Measurements from ENCODE around the gene MRPL51.

Gene MRPL51

DNA sequence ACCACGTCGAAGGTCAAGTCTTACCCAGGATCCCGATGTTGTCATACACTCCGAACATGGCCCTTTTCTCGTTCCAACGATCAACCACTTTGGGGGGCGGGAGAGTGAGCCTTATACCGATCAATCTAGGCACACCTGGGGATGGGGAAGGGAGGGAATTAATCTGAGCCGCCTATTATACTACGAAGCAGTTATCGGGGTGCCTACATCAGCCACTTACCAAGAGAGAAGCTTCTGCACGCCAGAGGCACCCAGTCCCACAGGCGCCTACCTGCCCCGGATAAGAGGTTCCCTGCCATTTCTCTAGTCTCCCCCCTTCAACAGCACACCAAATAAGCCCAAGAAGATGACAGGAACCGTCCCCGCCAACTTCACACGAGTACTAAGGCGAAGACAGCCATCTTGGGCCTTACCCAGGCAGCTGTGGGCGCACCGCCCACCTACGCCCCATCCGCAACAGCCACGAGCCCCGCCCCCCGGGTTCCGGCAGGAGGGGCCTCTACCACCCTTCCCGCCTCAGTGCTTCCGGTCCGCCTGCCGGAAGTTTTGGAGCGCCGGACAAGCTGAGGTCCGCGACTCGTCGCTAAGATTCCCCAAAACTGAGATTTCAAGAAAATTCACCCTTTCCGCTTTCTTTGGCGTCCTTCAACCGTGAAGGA lies at the start of gene MRPL51:
Gene MRPL51 (minus strand): TSS at position 425 of the 659 bp plus-strand sequence. CDS start 126 bp downstream, at position 299.
- DNase-seq = peak; percentile 95

DNA sequence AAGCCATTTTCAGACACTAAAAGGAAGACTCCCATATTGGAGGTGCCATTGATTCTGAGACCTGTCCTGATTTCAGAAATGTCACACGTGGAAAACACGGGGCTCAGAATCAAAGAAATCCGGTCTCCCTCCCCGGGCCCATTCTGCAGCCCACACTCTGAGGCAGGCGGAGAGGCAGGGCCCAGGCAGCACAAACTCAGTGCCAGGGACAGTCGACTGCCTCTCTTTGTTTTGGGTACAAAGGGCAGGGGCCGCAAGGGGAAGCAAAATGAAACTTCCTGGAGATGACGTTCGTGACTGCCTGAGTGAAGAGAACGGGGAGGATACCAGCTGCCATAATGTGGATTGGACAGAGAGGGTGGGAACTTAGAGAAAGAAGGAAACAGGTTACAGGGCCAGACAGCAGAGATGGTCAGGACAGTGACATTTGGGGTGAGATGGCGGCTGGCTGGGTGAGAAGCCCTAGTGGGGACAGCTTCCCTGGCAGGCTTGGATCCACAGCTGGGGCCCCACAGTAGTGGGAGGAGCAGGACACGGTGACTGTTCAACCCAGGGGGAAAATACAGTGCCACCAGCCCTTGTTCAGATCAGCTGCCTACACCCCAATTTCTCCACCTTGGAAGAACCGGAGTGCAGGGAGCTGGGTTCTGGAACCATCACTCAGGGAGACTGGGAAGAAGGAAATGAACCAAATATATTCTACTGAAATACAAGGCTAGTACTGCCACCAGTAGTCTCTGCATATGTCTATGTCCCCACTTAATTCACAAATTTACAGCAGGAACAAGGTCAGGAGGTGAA lies 49.3 kb upstream of the MRPL51 start:
- DNase-seq = no peak

DNA sequence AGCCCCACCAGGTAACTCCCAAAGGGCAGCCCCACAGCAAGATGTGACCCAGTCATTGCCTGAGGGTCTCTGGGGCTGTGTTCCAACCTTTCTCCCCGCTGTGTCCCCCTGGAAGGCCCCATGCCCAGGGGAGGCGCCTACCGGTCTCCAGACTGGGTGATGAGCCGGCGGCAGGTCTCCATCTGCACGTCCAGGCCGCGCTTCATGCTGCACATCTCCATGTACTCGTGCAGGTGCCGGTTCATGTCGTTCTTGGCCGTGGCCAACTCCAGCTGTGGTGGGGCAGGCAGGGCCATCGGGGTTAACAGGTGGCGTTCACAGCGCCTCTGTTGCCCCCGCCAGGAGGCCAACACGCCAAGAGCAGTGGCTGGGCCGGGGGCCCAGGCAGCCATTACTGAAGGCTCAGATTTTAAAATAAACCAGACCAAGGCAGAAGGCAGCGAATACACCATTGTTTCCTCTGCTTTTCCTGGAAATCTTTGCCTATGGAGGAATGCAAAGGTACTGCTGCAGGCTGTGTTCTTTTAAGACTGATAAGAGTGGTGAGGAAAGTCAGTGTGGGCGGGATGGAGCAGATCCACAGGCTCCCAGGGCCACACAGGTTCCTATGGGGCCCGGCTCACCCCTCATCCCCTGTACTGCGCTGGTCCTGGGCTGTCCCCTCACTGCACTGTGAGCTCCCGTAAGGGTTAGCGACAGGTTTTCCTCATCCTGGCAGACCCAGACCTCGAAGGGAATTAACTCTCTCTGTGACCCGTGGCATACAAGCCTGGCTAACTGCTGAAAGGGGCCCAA lies 48.5 kb upstream of the MRPL51 start:
- DNase-seq = no peak

DNA sequence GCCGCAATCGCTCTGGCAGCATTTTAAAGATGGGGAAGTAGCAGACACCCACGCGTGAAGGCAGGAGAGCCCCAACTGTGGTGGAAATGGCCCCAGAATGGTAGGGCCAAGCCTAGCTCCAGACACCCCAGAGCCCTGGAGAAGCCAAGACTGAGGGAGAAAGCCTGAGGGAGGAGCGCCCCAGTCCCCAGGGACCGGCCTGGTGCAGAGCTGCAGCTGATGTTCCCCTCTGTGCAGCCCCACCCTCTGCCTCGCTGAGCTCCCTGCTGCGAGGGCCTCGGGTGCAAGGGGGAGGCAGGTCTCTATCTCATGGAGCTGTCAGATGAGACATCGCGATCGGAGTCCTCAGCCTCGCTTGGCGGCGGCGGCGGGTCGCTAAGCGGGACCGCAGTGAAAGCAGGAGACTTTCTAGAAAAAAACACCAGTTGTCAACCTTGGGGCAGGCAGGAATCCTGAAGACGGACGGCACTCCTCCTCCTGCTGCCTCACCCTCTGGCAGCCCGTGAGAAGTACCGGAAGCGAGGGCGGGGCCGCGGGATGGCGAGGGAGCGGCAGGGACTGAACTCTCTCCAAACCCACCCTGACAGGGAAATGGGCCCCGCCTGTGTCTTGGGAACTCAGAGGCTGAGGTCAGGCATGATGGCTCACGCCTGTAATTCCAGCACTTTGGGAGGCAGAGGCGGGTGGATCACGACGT lies 47.3 kb upstream of the MRPL51 start:
- DNase-seq = peak; percentile 20

DNA sequence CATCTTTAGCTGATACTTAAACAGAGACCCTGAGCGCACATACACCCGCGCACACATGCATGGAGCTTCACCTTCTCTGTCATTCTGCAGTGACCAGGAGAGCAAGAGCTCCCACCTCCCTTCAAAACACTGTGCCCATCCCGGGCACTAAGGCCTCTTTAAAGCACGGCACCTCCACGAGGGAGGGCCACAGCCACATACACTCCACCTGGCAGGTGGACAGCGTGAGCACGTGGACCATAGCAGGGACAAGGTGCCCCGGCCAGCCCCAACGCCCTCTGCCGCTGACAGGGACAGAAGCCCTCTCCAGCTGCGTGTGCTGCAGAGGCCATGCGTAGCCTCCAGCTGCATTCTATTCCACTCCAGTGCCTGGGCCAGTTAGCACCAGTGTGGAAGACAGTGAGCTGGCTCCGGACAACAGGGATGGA lies 46.7 kb upstream of the MRPL51 start:
- DNase-seq = no peak

DNA sequence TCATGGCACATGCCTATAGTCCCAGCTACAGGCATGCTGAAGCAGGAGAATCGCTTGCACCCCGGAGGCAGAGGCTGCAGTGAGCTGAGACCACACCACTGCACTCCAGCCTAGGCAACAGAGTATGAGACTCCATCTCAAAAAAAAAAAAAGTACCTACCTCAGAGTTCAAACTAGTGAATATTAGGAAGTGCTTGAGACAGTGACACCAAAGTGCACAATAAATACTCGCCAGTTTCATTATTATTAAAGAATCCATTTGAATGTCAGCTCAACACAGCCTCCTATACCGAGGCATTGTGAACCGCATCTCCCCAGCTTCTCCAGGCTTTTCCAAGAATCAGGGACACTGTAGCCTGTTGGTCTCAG lies 46.2 kb upstream of the MRPL51 start:
- DNase-seq = no peak

- DNase-seq = no peak
Measured at GRCh38 chr12:6538420-6539313, 45.6 kb upstream of the MRPL51 start.

DNA sequence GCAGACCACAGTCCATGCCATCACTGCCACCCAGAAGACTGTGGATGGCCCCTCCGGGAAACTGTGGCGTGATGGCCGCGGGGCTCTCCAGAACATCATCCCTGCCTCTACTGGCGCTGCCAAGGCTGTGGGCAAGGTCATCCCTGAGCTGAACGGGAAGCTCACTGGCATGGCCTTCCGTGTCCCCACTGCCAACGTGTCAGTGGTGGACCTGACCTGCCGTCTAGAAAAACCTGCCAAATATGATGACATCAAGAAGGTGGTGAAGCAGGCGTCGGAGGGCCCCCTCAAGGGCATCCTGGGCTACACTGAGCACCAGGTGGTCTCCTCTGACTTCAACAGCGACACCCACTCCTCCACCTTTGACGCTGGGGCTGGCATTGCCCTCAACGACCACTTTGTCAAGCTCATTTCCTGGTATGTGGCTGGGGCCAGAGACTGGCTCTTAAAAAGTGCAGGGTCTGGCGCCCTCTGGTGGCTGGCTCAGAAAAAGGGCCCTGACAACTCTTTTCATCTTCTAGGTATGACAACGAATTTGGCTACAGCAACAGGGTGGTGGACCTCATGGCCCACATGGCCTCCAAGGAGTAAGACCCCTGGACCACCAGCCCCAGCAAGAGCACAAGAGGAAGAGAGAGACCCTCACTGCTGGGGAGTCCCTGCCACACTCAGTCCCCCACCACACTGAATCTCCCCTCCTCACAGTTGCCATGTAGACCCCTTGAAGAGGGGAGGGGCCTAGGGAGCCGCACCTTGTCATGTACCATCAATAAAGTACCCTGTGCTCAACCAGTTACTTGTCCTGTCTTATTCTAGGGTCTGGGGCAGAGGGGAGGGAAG lies 44.7 kb upstream of the MRPL51 start:
- peak; percentile 80 for DNase-seq

DNA sequence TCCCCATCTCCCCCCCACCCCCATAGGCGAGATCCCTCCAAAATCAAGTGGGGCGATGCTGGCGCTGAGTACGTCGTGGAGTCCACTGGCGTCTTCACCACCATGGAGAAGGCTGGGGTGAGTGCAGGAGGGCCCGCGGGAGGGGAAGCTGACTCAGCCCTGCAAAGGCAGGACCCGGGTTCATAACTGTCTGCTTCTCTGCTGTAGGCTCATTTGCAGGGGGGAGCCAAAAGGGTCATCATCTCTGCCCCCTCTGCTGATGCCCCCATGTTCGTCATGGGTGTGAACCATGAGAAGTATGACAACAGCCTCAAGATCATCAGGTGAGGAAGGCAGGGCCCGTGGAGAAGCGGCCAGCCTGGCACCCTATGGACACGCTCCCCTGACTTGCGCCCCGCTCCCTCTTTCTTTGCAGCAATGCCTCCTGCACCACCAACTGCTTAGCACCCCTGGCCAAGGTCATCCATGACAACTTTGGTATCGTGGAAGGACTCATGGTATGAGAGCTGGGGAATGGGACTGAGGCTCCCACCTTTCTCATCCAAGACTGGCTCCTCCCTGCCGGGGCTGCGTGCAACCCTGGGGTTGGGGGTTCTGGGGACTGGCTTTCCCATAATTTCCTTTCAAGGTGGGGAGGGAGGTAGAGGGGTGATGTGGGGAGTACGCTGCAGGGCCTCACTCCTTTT lies 44.0 kb upstream of the MRPL51 start:
- no peak for DNase-seq

- no peak for DNase-seq
Measured at GRCh38 chr12:6535960-6536847, 43.1 kb upstream of the MRPL51 start.

GRCh38 chr12:6535697-6535946 lies 42.6 kb upstream of the MRPL51 start:
- DNase-seq = no peak

DNA sequence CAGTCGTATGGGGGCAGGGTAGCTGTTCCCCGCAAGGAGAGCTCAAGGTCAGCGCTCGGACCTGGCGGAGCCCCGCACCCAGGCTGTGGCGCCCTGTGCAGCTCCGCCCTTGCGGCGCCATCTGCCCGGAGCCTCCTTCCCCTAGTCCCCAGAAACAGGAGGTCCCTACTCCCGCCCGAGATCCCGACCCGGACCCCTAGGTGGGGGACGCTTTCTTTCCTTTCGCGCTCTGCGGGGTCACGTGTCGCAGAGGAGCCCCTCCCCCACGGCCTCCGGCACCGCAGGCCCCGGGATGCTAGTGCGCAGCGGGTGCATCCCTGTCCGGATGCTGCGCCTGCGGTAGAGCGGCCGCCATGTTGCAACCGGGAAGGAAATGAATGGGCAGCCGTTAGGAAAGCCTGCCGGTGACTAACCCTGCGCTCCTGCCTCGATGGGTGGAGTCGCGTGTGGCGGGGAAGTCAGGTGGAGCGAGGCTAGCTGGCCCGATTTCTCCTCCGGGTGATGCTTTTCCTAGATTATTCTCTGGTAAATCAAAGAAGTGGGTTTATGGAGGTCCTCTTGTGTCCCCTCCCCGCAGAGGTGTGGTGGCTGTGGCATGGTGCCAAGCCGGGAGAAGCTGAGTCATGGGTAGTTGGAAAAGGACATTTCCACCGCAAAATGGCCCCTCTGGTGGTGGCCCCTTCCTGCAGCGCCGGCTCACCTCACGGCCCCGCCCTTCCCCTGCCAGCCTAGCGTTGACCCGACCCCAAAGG lies 42.1 kb upstream of the MRPL51 start:
- DNase-seq = peak; percentile 76

GRCh38 chr12:6534695-6534944 lies 41.6 kb upstream of the MRPL51 start:
- DNase-seq = no peak

- DNase-seq = peak; percentile 88
Measured at GRCh38 chr12:6533923-6534694, 41.0 kb upstream of the MRPL51 start, which contains the start of gene GAPDH. Gene GAPDH, plus strand, starts transcription at chr12:6534517. Its CDS starts 316 bp downstream, at chr12:6534833.

GRCh38 chr12:6533653-6533922 lies 40.5 kb upstream of the MRPL51 start:
- no peak for DNase-seq

DNA sequence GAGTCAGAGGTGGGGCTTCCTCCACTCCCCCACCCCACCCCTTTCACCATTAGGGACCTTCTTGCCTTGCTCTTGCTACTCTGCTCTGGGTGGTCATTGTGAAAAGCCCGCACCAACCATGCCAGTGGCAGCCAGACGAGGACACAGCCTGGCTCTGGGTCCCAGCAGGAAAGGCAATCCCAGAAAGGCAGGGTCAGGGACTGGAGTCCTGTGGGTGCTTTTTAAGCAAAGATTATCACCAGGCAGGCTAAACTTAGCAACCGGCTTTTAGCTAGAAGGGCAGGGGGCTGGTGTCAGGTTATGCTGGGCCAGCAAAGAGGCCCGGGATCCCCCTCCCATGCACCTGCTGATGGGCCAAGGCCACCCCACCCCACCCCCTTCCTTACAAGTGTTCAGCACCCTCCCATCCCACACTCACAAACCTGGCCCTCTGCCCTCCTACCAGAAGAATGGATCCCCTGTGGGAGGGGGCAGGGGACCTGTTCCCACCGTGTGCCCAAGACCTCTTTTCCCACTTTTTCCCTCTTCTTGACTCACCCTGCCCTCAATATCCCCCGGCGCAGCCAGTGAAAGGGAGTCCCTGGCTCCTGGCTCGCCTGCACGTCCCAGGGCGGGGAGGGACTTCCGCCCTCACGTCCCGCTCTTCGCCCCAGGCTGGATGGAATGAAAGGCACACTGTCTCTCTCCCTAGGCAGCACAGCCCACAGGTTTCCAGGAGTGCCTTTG lies 40.0 kb upstream of the MRPL51 start:
- DNase-seq = no peak

- DNase-seq = peak; percentile 80
Measured at GRCh38 chr12:6532051-6532926, 39.2 kb upstream of the MRPL51 start.

Data from CD4-positive, alpha-beta T cell treated with Interferon gamma for 1 hour (primary cell).